RWPE2 (cell line): Measurements from ENCODE around the gene NALCN.

Experiments
- ATAC-seq: fragments of 200-7000 bp; cut with Tn5 transposase; 3 replicates; pipeline ENCODE4 v1.9.1; 2021; ENCODE audit warnings: low read depth
- DNase-seq: peaks from one replicate; pipeline ENCODE4 v3.0.0-alpha.2; 2020; ENCODE audit warnings: low spot score
- H3K27ac ChIP-seq: fragments of 450-650 bp; 2 replicates; pipeline ENCODE4 v1.5.1; 2017; ENCODE audit warnings: mild to moderate bottlenecking; ENCODE audit not compliant: poor library complexity, severe bottlenecking
- H3K27me3 ChIP-seq: fragments of 250-450 bp; sonication (Bioruptor Pico); 2 replicates; pipeline ENCODE4 v1.5.1; 2021; ENCODE audit warnings: mild to moderate bottlenecking, moderate library complexity; ENCODE audit not compliant: insufficient read depth, poor library complexity, severe bottlenecking
- H3K36me3 ChIP-seq: fragments of 250-450 bp; sonication (Bioruptor Pico); 2 replicates; pipeline ENCODE4 v1.5.1; 2020; ENCODE audit warnings: low read depth, mild to moderate bottlenecking, moderate library complexity
- H3K4me1 ChIP-seq: fragments of 250-450 bp; sonication (Bioruptor Pico); 2 replicates; pipeline ENCODE4 v1.5.1; 2021; ENCODE audit warnings: mild to moderate bottlenecking, moderate library complexity; ENCODE audit not compliant: insufficient read depth, poor library complexity, severe bottlenecking
- H3K4me3 ChIP-seq: fragments of 250-450 bp; sonication (Bioruptor Pico); 2 replicates; pipeline ENCODE4 v1.5.1; 2021; ENCODE audit warnings: mild to moderate bottlenecking, moderate library complexity; ENCODE audit not compliant: severe bottlenecking
- H3K9me3 ChIP-seq: fragments of 250-450 bp; sonication (Bioruptor Pico); 2 replicates; pipeline ENCODE4 v1.5.1; 2021; ENCODE audit warnings: mild to moderate bottlenecking, moderate library complexity; ENCODE audit not compliant: severe bottlenecking
- TF ChIP-seq, protein P1 (sequence below): fragments of 450-650 bp; IDR thresholded peaks from one replicate; pipeline ENCODE4 v1.5.1; 2017; ENCODE audit warnings: mild to moderate bottlenecking, moderate library complexity; ENCODE audit not compliant: poor library complexity, severe bottlenecking

NALCN gene

DNA sequence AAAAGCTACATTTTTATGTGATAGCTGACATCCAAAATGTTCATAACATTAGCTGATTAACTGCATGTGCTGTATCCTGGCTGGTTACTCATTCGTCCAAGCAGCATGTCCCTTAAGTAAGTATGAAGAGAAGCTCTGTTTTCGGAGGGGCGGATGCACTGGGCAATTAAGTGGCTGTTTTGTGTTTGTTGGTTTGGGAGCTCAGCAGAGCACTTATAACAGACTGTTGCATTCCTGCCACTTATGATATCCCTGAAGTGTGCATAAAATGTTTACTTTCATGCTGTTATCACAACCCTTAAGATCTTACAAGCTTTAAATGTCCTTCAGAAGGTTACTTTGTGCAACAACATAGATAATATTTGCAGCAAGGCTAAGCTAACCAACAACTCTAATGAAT, 264.1 kb downstream of the NALCN start:
- no peaks in the 10 kb centered on the region for H3K27me3 ChIP-seq

GRCh38 chr13:101150998-101151397, 265.3 kb downstream of the NALCN start:
- DNase-seq (no peak), ATAC-seq (no peak)
- Histone ChIP-seq H3K36me3 (no peaks in the 10 kb centered on the region), H3K27ac (no peak overlapping the region), H3K9me3 (no peaks in the 10 kb centered on the region), H3K27me3 (no peaks in the 10 kb centered on the region), H3K4me1 (no peaks in the 10 kb centered on the region), H3K4me3 (no peak overlapping the region)
- TF ChIP-seq, protein P1, sequence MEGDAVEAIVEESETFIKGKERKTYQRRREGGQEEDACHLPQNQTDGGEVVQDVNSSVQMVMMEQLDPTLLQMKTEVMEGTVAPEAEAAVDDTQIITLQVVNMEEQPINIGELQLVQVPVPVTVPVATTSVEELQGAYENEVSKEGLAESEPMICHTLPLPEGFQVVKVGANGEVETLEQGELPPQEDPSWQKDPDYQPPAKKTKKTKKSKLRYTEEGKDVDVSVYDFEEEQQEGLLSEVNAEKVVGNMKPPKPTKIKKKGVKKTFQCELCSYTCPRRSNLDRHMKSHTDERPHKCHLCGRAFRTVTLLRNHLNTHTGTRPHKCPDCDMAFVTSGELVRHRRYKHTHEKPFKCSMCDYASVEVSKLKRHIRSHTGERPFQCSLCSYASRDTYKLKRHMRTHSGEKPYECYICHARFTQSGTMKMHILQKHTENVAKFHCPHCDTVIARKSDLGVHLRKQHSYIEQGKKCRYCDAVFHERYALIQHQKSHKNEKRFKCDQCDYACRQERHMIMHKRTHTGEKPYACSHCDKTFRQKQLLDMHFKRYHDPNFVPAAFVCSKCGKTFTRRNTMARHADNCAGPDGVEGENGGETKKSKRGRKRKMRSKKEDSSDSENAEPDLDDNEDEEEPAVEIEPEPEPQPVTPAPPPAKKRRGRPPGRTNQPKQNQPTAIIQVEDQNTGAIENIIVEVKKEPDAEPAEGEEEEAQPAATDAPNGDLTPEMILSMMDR, result no peak

More for the DNA sequence above, 264.1 kb downstream of the NALCN start:
- DNase-seq (no peak), ATAC-seq (no peak)
- H3K4me3 ChIP-seq, result no peak overlapping the region
- no peaks in the 10 kb centered on the region for H3K9me3 ChIP-seq
- TF ChIP-seq, protein P1, result no peak
- H3K27ac ChIP-seq, result no peak overlapping the region
- no peaks in the 10 kb centered on the region for H3K4me1 ChIP-seq
- H3K36me3 ChIP-seq, result no peaks in the 10 kb centered on the region

DNA sequence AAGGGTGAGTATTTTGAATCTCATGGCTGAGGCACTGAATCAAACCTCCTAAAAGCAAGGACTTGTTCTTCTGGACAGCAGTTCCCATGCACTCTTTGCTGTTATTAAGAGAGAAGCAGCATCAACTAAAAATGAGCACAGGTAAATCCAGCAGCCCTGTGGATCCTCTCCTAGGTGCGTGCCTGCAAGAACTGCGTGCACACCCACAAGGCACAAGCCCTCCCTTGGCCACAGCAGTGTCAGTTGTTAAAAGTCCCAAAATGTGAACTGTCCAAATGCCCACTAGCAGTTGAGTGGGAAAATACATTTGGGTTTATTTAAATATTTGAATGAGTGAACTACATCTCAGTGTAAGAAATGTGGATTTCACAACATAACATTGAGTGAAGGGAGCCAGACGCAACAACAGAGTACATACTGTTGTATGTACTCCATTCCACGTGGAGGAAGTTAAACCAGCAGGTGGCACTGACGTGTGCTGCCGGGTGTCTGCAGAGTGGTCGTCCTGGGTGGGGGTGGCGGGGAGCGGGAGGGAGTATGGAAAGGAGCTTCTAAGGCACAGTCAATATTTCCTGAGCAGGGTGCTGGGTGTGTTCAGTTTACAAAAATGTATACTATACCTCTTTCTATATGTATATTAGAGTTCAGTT, 266.4 kb downstream of the NALCN start:
- Histone ChIP-seq H3K27ac (no peak overlapping the region), H3K4me1 (peaks cover 7% of the 10 kb centered on the region), H3K9me3 (no peaks in the 10 kb centered on the region), H3K4me3 (no peak overlapping the region), H3K27me3 (no peaks in the 10 kb centered on the region), H3K36me3 (no peaks in the 10 kb centered on the region)
- TF ChIP-seq, protein P1, result peak; percentile 42
- no peak for DNase-seq
- ATAC-seq, result peak; percentile 33; the same call in 1 of the 3 replicates

GRCh38 chr13:101146101-101146898, 270.0 kb downstream of the NALCN start:
- TF ChIP-seq, protein P1, result no peak

More at GRCh38 chr13:101146101-101146898, 270.0 kb downstream of the NALCN start:
- H3K4me1 ChIP-seq, result peaks cover 7% of the 10 kb centered on the region
- H3K36me3 ChIP-seq, result no peaks in the 10 kb centered on the region
- H3K4me3 ChIP-seq, result no peak overlapping the region
- no peak for DNase-seq
- H3K27ac ChIP-seq, result no peak overlapping the region
- H3K27me3 ChIP-seq, result no peaks in the 10 kb centered on the region
- no peaks in the 10 kb centered on the region for H3K9me3 ChIP-seq
- ATAC-seq, result no peak
